ENCODE results near the gene ARPC2. TPM values are rescaled to one million over a fixed set of nuclear protein-coding genes. Genes with fewer than 3 reads are reported as not detected.

The ARPC2 gene
- total and polyA plus RNA-seq, 2 donors, result 292 to 368 TPM

GRCh38 chr2:218252509-218253231 is 35.7 kb downstream of the ARPC2 start:
- no peak for DNase-seq (ENCODE audit: low read depth in 6 of 9, low spot score in 9 of 9)
- Histone ChIP-seq H3K36me3 (ENCODE audit: control insufficient read depth in 2 of 2, insufficient read depth in 2 of 2, low read length in 1 of 2) (peaks cover 83 to 89% of the 10 kb centered on the region in 2 donors), H3K27ac (ENCODE audit: low read depth in 1 of 2, low read length in 1 of 2) (no peak overlapping the region), H3K27me3 (ENCODE audit: control insufficient read depth in 2 of 2, insufficient read depth in 1 of 2, low read length in 1 of 2) (no peaks in the 10 kb centered on the region), H3K9me3 (ENCODE audit: control insufficient read depth in 2 of 2, insufficient read depth in 1 of 2, low read length in 1 of 2) (no peaks in the 10 kb centered on the region), H3K4me3 (ENCODE audit: low read length in 2 of 2) (no peak overlapping the region), H3K4me1 (ENCODE audit: control insufficient read depth in 2 of 2, insufficient read depth in 2 of 2, low read length in 2 of 2) (peaks cover 0 to 4% of the 10 kb centered on the region in 2 donors)
- WGBS, result 89% methylated on average over 7 of the region's 7 CpGs

- no peak for DNase-seq (ENCODE audit: low read depth in 6 of 9, low spot score in 9 of 9)
- Histone ChIP-seq H3K27me3 (ENCODE audit: control insufficient read depth in 2 of 2, insufficient read depth in 1 of 2, low read length in 1 of 2) (no peaks in the 10 kb centered on the region), H3K4me3 (ENCODE audit: low read length in 2 of 2) (no peak overlapping the region), H3K36me3 (ENCODE audit: control insufficient read depth in 2 of 2, insufficient read depth in 2 of 2, low read length in 1 of 2) (peaks cover 78 to 83% of the 10 kb centered on the region in 2 donors), H3K27ac (ENCODE audit: low read depth in 1 of 2, low read length in 1 of 2) (no peak overlapping the region), H3K9me3 (ENCODE audit: control insufficient read depth in 2 of 2, insufficient read depth in 1 of 2, low read length in 1 of 2) (no peaks in the 10 kb centered on the region), H3K4me1 (ENCODE audit: control insufficient read depth in 2 of 2, insufficient read depth in 2 of 2, low read length in 2 of 2) (peaks cover 0 to 7% of the 10 kb centered on the region in 2 donors)
- 93% methylated on average over 5 of the region's 5 CpGs for WGBS
These were observed 36.2 kb downstream of the ARPC2 start for GRCh38 chr2:218253232-218253625.

GRCh38 chr2:218255446-218255845 is 38.5 kb downstream of the ARPC2 start:
- Histone ChIP-seq H3K4me3 (ENCODE audit: low read length in 2 of 2) (no peak overlapping the region), H3K36me3 (ENCODE audit: control insufficient read depth in 2 of 2, insufficient read depth in 2 of 2, low read length in 1 of 2) (peaks cover 56 to 61% of the 10 kb centered on the region in 2 donors), H3K27me3 (ENCODE audit: control insufficient read depth in 2 of 2, insufficient read depth in 1 of 2, low read length in 1 of 2) (no peaks in the 10 kb centered on the region), H3K27ac (ENCODE audit: low read depth in 1 of 2, low read length in 1 of 2) (no peak overlapping the region), H3K4me1 (ENCODE audit: control insufficient read depth in 2 of 2, insufficient read depth in 2 of 2, low read length in 2 of 2) (peaks cover 0 to 7% of the 10 kb centered on the region in 2 donors), H3K9me3 (ENCODE audit: control insufficient read depth in 2 of 2, insufficient read depth in 1 of 2, low read length in 1 of 2) (no peaks in the 10 kb centered on the region)
- no peak for DNase-seq (ENCODE audit: low read depth in 6 of 9, low spot score in 9 of 9)
- WGBS, result 97% methylated on average over 6 of the region's 6 CpGs

GRCh38 chr2:218256612-218257350 is 39.8 kb downstream of the ARPC2 start:
- no peak for DNase-seq (ENCODE audit: low read depth in 6 of 9, low spot score in 9 of 9)
- Histone ChIP-seq H3K4me3 (ENCODE audit: low read length in 2 of 2) (no peak overlapping the region), H3K9me3 (ENCODE audit: control insufficient read depth in 2 of 2, insufficient read depth in 1 of 2, low read length in 1 of 2) (no peaks in the 10 kb centered on the region), H3K36me3 (ENCODE audit: control insufficient read depth in 2 of 2, insufficient read depth in 2 of 2, low read length in 1 of 2) (peaks cover 43 to 48% of the 10 kb centered on the region in 2 donors), H3K4me1 (ENCODE audit: control insufficient read depth in 2 of 2, insufficient read depth in 2 of 2, low read length in 2 of 2) (peaks cover 0 to 7% of the 10 kb centered on the region in 2 donors), H3K27ac (ENCODE audit: low read depth in 1 of 2, low read length in 1 of 2) (peak overlapping the region; percentile 9 to 61), H3K27me3 (ENCODE audit: control insufficient read depth in 2 of 2, insufficient read depth in 1 of 2, low read length in 1 of 2) (no peaks in the 10 kb centered on the region)
- WGBS, result 95% methylated on average over 13 of the region's 13 CpGs

- H3K27ac ChIP-seq (ENCODE audit: low read depth in 1 of 2, low read length in 1 of 2), result peak overlapping the region; percentile 61
- WGBS, result 30% methylated on average over 8 of the region's 8 CpGs
- no peaks in the 10 kb centered on the region for H3K9me3 ChIP-seq (ENCODE audit: control insufficient read depth in 2 of 2, insufficient read depth in 1 of 2, low read length in 1 of 2)
- peak in 3 of 9 donors; percentile 22 to 65 (median 41) for DNase-seq (ENCODE audit: low read depth in 6 of 9, low spot score in 9 of 9)
- H3K4me1 ChIP-seq (ENCODE audit: control insufficient read depth in 2 of 2, insufficient read depth in 2 of 2, low read length in 2 of 2), result peaks cover 0 to 7% of the 10 kb centered on the region in 2 donors
- H3K27me3 ChIP-seq (ENCODE audit: control insufficient read depth in 2 of 2, insufficient read depth in 1 of 2, low read length in 1 of 2), result no peaks in the 10 kb centered on the region
- no peak overlapping the region for H3K4me3 ChIP-seq (ENCODE audit: low read length in 2 of 2)
- peaks cover 36 to 42% of the 10 kb centered on the region in 2 donors for H3K36me3 ChIP-seq (ENCODE audit: control insufficient read depth in 2 of 2, insufficient read depth in 2 of 2, low read length in 1 of 2)
These were observed 40.5 kb downstream of the ARPC2 start for GRCh38 chr2:218257390-218257981.

GRCh38 chr2:218259099-218259961 is 42.3 kb downstream of the ARPC2 start:
- Histone ChIP-seq H3K9me3 (ENCODE audit: control insufficient read depth in 2 of 2, insufficient read depth in 1 of 2, low read length in 1 of 2) (no peaks in the 10 kb centered on the region), H3K36me3 (ENCODE audit: control insufficient read depth in 2 of 2, insufficient read depth in 2 of 2, low read length in 1 of 2) (peaks cover 33% of the 10 kb centered on the region in 2 donors), H3K27ac (ENCODE audit: low read depth in 1 of 2, low read length in 1 of 2) (peak overlapping the region in 1 of 2 donors; percentile 26), H3K4me3 (ENCODE audit: low read length in 2 of 2) (no peak overlapping the region), H3K4me1 (ENCODE audit: control insufficient read depth in 2 of 2, insufficient read depth in 2 of 2, low read length in 2 of 2) (peaks cover 0 to 9% of the 10 kb centered on the region in 2 donors), H3K27me3 (ENCODE audit: control insufficient read depth in 2 of 2, insufficient read depth in 1 of 2, low read length in 1 of 2) (no peaks in the 10 kb centered on the region)
- no peak for DNase-seq (ENCODE audit: low read depth in 6 of 9, low spot score in 9 of 9)
- WGBS, result 94% methylated on average over 15 of the region's 15 CpGs

- no peaks in the 10 kb centered on the region for H3K27me3 ChIP-seq (ENCODE audit: control insufficient read depth in 2 of 2, insufficient read depth in 1 of 2, low read length in 1 of 2)
- no peak overlapping the region for H3K27ac ChIP-seq (ENCODE audit: low read depth in 1 of 2, low read length in 1 of 2)
- H3K4me3 ChIP-seq (ENCODE audit: low read length in 2 of 2), result no peak overlapping the region
- H3K36me3 ChIP-seq (ENCODE audit: control insufficient read depth in 2 of 2, insufficient read depth in 2 of 2, low read length in 1 of 2), result peaks cover 32 to 33% of the 10 kb centered on the region in 2 donors
- no peaks in the 10 kb centered on the region for H3K9me3 ChIP-seq (ENCODE audit: control insufficient read depth in 2 of 2, insufficient read depth in 1 of 2, low read length in 1 of 2)
- 88% methylated on average over 5 of the region's 5 CpGs for WGBS
- DNase-seq (ENCODE audit: low read depth in 6 of 9, low spot score in 9 of 9), result no peak
- peaks cover 0 to 11% of the 10 kb centered on the region in 2 donors for H3K4me1 ChIP-seq (ENCODE audit: control insufficient read depth in 2 of 2, insufficient read depth in 2 of 2, low read length in 2 of 2)
These were observed 43.2 kb downstream of the ARPC2 start for GRCh38 chr2:218260166-218260565.

GRCh38 chr2:218260742-218261422 is 43.9 kb downstream of the ARPC2 start, which contains the start of gene GPBAR1:
GPBAR1 (plus strand) TSS chr2:218261015; CDS start chr2:218262725, 1,710 bp downstream.
- H3K4me3 ChIP-seq (ENCODE audit: low read length in 2 of 2), result no peak within 1 kb of the TSS
- H3K36me3 ChIP-seq (ENCODE audit: control insufficient read depth in 2 of 2, insufficient read depth in 2 of 2, low read length in 1 of 2), result peaks cover 33 to 34% of the 10 kb centered on the region in 2 donors
- H3K4me1 ChIP-seq (ENCODE audit: control insufficient read depth in 2 of 2, insufficient read depth in 2 of 2, low read length in 2 of 2), result peaks cover 0 to 11% of the 10 kb centered on the region in 2 donors
- H3K9me3 ChIP-seq (ENCODE audit: control insufficient read depth in 2 of 2, insufficient read depth in 1 of 2, low read length in 1 of 2), result no peaks in the 10 kb centered on the region
- no peak for DNase-seq (ENCODE audit: low read depth in 6 of 9, low spot score in 9 of 9)
- 94% methylated on average over 10 of the region's 10 CpGs for WGBS
- H3K27ac ChIP-seq (ENCODE audit: low read depth in 1 of 2, low read length in 1 of 2), result no peak within 1 kb of the TSS
- H3K27me3 ChIP-seq (ENCODE audit: control insufficient read depth in 2 of 2, insufficient read depth in 1 of 2, low read length in 1 of 2), result no peaks in the 10 kb centered on the region

Measured in thymus (tissue), 11 donors.